A204.1 (cell line): ENCODE measurements around the gene OSBPL6.
A peak's percentile ranks its signal among the peaks of the same experiment; 100 is the strongest.

Source experiments
- FAIRE-seq: peaks from 2 replicates; lab custom pipeline; 2012; peaks lifted over from hg19 to GRCh38; lab: Jason Lieb, UNC

OSBPL6 gene

DNA sequence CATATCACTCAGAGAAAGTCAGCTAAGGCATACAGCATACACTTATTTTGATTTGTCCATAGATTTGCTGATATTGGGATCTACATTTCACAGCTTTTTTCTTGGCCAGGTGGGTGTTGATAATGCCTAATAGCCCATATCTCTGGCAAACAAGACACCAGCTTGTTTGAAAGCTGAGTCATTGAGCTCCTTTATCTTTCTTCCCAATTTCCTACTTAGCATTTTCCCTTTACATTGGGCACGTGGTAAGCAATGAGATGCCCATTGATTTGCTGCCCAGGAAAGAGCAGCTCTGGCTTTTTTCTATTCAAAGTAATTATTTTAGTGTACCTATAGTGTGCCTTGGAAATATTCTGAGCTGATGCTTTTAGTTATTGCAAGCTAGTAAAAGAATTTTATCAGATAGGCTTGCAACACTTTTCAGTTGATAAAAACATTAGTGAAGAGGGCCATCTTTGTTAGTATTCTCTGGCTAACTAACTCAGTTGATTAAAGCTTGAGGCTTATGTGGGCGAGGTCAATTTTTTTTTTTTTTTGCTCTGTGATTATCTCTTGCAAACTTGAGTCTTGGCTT, 79.6 kb downstream of the OSBPL6 start:
- no peak for FAIRE-seq

DNA sequence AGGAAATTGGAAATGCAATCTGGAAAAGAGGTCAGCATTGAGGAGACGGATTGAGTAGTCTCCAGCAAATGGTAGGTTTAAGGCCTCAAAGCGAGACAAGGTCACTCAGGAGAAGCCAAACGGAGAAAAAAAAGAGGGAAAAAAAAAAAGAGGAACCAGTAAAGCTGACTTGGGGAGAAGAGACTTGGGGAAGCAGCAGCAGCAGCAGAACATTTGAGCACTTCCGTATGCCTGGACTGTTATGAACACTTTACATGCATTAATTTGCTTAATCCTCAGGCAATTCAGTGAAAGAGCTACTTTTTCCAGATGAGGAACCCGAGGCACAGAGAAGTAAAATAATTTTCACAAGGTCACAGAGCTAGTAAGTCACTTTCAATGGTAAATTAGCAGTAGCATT, 81.3 kb downstream of the OSBPL6 start:
- FAIRE-seq = no peak

- FAIRE-seq = no peak
Observed at GRCh38 chr2:178277741-178278197, 83.5 kb downstream of the OSBPL6 start.

GRCh38 chr2:178279142-178279541, 84.8 kb downstream of the OSBPL6 start:
- no peak for FAIRE-seq

GRCh38 chr2:178279636-178280035, 85.3 kb downstream of the OSBPL6 start:
- no peak for FAIRE-seq

- peak; percentile 81 for FAIRE-seq
Observed at GRCh38 chr2:178280244-178280852, 86.0 kb downstream of the OSBPL6 start.

- FAIRE-seq = no peak
Observed at GRCh38 chr2:178282075-178282815, 87.9 kb downstream of the OSBPL6 start.

GRCh38 chr2:178283341-178283918, 89.1 kb downstream of the OSBPL6 start:
- FAIRE-seq = no peak

- no peak for FAIRE-seq
Observed at GRCh38 chr2:178284613-178285286, 90.4 kb downstream of the OSBPL6 start.

GRCh38 chr2:178285287-178285615, 90.9 kb downstream of the OSBPL6 start:
- FAIRE-seq = no peak

- FAIRE-seq = no peak
Observed at GRCh38 chr2:178286636-178287035, 92.3 kb downstream of the OSBPL6 start.

GRCh38 chr2:178287652-178288344, 93.5 kb downstream of the OSBPL6 start:
- no peak for FAIRE-seq

DNA sequence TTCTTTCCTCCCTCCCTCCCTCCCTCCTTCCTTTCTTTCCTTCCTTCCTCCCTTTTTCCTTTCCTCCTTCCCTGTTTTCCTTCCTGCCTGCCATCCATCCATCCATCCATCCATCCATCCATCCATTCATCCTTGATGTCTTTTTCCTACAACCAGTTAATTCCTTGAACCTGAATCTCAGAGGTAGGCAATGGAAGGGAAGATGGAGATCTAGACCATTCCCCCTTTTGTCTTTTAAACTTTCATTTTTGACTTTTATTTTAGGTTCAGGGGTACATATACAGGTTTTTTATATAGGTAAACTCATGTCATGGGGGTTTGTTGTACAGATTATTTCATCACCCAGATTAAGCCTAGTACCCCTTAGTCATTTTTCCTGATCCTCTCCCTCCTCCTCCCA, 97.4 kb downstream of the OSBPL6 start:
- no peak for FAIRE-seq

- no peak for FAIRE-seq
Observed at GRCh38 chr2:178292586-178292985, 98.3 kb downstream of the OSBPL6 start.

DNA sequence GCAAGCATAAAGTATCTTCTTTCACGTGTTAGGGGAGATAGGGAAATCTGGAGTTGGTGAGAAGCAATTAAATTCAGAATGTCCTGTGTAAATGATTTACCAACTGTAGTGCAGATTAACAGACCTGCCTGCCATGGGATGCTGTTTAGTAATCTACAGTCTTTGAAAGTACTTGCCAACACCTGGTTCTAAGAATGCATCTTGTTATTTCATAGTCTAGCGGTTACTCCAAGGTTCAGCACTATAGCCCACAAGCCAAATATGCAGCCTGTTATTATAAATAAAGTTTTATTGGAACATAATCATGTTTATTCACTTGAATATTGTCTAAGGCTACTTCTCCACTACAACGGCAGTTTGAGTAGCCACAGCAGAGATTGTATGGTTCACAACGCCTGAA, 100.8 kb downstream of the OSBPL6 start:
- no peak for FAIRE-seq

- no peak for FAIRE-seq
Observed at GRCh38 chr2:178295906-178296305, 101.6 kb downstream of the OSBPL6 start.

DNA sequence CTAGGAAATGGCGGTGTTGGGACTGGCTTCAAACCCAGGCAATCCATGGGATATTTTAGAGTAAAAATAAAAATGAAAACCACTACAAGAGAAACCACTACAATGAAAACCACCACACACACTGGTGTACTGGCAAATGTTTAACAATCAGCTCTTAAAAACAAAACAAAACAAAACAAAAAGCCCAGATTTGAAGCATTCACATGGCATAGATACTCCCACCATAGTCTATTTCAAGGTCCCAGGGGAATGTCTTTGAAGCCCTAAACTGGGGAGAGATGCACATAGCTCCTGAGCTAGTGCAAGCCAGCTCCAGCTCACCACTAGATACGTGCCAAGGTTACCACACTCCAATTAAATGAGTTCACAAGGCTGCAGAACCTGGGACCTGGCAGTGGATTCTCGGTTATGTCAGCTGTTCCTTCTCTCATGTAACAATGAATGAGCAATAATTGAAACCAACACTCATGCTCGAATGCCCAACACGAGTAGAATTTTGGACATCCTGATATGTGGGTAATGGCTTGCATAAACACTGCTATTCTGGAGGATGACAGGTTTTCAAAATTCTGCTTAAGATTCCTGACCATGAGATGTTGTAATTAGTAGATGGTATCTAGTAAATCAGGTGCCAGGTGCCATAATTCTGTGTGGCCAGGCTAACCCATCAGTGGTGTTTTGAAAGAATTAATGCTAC, 102.2 kb downstream of the OSBPL6 start:
- FAIRE-seq = no peak

DNA sequence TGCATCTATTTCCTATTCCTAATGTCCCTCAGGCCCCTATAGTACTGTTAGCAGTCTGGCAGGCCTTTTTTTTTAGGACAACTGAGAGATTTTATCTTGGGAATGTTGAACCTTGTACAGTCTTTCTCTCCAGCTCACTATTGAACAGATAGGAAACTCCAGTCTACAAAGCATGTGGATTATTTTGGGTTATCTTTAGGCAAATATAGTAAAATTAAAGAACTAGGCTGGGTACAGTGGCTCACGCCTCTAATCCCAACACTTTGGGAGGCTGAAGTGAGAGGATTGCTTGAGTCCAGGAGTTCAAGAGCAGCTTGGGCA, 102.7 kb downstream of the OSBPL6 start:
- FAIRE-seq = no peak

DNA sequence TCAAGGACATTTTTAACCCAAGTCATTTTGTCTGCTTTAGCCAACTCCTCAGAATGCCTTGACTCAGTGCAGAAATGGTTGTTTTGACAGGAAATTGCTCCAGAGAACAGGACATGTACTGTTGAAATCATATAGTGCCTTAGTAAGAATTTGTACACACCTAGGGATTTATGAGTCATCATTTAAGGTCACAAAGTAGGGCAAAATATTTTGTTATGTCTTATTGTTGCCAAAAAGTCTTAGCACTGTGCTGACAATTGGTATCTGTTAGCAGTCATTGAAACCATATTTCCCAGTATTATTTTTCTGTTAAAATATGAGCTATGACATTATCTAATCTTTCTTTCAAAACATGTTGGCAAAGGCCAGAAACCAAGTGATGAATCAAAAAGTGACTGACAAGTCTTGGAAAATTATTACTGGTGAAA, 104.5 kb downstream of the OSBPL6 start:
- FAIRE-seq = no peak

GRCh38 chr2:178301649-178302238, 107.4 kb downstream of the OSBPL6 start:
- FAIRE-seq = no peak

- FAIRE-seq = no peak
Observed at GRCh38 chr2:178304333-178304732, 110.0 kb downstream of the OSBPL6 start.
